ENCODE data around the gene ARFIP2. TPM values are rescaled to one million over a fixed set of nuclear protein-coding genes. Genes with fewer than 3 reads are reported as not detected.
A peak's percentile ranks its signal among the peaks of the same experiment; 100 is the strongest.
"Not testable (repeated sequence)": the region's sequence is repeated elsewhere in the genome, so short reads cannot be mapped to it uniquely, and the experiment has no call there.

The ARFIP2 gene, protein sequence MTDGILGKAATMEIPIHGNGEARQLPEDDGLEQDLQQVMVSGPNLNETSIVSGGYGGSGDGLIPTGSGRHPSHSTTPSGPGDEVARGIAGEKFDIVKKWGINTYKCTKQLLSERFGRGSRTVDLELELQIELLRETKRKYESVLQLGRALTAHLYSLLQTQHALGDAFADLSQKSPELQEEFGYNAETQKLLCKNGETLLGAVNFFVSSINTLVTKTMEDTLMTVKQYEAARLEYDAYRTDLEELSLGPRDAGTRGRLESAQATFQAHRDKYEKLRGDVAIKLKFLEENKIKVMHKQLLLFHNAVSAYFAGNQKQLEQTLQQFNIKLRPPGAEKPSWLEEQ
- total RNA-seq, result 10 to 100 TPM; 47.1 to 59.9 TPM

DNA sequence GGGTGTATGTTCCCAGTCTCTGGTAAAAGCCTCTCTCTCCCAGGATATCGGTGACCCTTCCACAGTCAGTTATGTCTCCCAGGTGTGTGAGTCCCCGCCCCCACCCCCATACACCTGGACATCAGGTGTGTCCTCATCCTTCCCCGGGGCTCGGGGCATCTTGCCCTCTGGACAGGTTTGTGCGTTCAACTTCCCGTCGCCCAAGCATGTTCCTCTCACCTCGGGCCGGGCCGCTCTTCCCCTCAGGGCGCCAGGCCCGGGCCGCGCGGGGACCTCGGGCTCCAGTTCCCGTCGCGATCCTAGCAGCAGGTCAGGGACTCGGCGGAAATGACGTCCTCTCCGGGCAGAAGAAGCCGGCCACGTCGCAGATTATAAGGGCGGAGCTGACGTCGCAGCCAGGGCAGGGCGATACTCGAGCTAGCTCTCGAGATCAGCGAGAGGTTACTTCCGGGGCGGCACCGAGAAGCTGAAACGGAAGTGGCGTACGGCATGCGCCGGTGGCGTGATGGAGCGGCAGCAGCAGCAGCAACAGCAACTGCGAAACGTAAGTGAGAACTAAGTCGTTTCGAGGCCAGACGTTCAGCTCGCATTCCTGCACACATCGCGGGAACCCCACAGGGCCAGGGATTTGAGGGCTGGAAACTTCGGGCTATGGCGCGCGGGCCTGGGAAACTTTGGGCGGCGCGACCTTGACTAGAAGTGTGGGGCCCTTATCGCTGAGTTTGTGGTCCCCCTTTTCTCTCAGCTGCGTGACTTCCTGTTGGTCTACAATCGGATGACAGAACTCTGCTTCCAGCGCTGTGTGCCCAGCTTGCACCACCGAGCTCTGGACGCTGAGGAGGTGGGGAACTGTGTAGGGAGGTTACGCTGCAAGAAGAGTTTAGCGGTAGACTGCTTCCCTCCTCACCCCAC, at the start of gene ARFIP2, which contains the start of gene TIMM10B:
Gene ARFIP2, minus strand, starts transcription at position 320 of the 912 bp plus-strand sequence. CDS start 910 bp downstream, outside the sequence.
Gene TIMM10B, plus strand, starts transcription at position 490 of the 912 bp plus-strand sequence. Its CDS starts 16 bp downstream, at position 506.
- no peaks in the 10 kb centered on the region for H3K9me3 Mint-ChIP-seq
- H3K36me3 Mint-ChIP-seq, result peaks cover 14 to 24% of the 10 kb centered on the region in 2 donors
- peak within 1 kb of the TSS; percentile 97 to 99 for H3K27ac Mint-ChIP-seq
- DNase-seq (ENCODE audit: low spot score in 2 of 2), result peak; percentile 94 to 98
- peak; percentile 99 for ATAC-seq

DNA sequence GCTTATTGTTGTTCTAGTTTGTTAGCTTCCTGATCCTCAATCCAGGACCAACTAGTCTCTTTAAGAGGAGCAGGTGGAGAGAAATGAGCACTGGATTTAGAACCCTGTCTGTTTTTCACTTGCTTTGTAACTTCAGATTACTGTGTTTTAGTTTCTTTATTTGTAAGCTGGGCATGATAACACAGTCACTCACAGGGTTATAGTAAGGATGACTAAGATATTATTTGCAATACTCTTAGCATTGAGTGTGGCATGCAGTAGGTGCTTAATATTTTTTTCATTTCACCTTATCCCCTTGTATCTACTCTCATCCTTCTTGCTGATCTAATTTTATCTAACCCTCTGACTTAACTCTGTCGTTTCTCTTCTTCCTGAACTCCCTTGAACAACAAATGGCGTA, 49.7 kb upstream of the ARFIP2 start:
- Mint-ChIP-seq H3K27ac (no peak overlapping the region), H3K36me3 (peaks cover 0 to 8% of the 10 kb centered on the region in 2 donors), H3K9me3 (no peaks in the 10 kb centered on the region)
- ATAC-seq, result peak; percentile 56 to 66
- no peak for DNase-seq (ENCODE audit: low spot score in 2 of 2)

DNA sequence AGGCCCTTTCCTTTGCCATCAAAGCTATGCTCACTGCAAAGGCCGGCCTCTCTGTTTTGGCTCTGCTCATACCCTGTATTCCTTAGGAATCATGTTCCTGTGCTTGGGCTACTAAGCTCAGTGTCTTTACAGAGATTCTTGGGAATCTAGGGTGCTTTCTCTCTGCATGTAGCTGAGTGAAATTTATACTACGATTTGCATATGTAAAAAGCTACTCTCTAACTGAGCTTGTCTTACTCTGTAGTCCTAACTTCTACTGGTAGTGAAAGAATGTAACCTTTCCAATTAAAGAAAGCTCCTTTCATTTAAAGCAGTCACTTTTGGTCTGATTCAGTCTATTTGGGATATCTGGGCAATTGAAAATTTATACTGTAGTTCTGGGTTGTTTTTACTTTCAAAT, 48.1 kb upstream of the ARFIP2 start:
- H3K27ac Mint-ChIP-seq, result no peak overlapping the region
- ATAC-seq (no peak), DNase-seq (ENCODE audit: low spot score in 2 of 2) (no peak)
- H3K9me3 Mint-ChIP-seq, result no peaks in the 10 kb centered on the region
- H3K36me3 Mint-ChIP-seq, result peaks cover 0 to 21% of the 10 kb centered on the region in 2 donors

DNA sequence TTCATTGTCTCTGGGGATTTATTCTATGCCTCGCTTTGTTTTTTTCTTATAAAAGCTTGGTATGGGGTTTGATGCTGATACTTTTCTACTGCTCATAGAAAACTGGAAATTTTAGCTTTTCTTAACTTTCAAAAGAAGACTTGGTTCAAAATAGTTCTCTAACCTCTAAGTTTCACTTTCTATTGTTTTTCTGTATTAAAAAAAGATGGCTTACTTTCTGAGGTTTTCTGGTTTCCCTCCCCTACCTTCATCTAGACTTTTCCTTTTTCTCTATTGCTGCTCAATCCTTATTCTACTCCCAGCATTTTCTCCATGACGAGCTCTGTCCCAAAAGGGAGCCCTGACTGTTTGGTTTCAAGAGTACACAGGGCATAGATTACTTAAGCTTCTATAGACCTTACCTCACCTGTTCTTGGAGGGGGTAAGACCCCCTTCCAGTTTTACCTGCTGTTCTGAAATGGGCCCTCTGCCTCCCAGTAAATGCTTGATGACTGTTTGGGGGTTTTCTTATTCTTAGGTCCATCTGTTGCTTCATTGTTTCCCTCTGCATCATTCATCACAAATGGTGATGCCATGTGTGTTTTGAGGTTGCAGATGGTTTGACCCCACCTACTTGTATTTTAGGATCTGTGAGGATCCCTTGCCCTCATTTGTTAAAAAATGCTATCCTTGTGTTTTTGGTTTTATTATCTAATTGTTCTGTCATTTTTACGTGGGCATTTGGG, 45.4 kb upstream of the ARFIP2 start:
- no peak for DNase-seq (ENCODE audit: low spot score in 2 of 2)
- H3K9me3 Mint-ChIP-seq, result no peaks in the 10 kb centered on the region
- ATAC-seq, result peak in 1 of 2 donors; percentile 49
- peaks cover 0 to 24% of the 10 kb centered on the region in 2 donors for H3K36me3 Mint-ChIP-seq
- peak overlapping the region; percentile 72 to 80 for H3K27ac Mint-ChIP-seq

DNA sequence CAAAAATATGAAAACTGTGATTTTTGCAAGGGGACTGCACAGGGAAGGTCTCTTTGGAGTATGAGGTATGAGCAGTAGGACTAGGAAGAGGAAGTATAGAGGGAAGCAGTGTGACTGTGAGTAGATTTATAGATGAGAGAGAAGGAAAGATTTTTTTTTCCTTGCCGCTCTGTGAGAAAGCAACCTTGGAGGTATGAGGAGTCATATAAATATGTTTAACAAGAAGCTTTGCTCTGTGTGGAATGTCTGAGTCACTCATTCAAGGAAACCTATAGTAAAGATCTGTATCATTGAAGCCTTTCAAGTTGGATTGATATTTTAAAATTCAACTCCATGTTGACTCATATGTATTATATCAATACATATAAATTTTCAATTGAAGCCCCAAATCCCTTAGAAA, 42.1 kb upstream of the ARFIP2 start:
- H3K9me3 Mint-ChIP-seq, result no peaks in the 10 kb centered on the region
- ATAC-seq, result peak; percentile 78 to 93
- no peak for DNase-seq (ENCODE audit: low spot score in 2 of 2)
- H3K27ac Mint-ChIP-seq, result peak overlapping the region in 1 of 2 donors; percentile 73
- H3K36me3 Mint-ChIP-seq, result peaks cover 5 to 24% of the 10 kb centered on the region in 2 donors

DNA sequence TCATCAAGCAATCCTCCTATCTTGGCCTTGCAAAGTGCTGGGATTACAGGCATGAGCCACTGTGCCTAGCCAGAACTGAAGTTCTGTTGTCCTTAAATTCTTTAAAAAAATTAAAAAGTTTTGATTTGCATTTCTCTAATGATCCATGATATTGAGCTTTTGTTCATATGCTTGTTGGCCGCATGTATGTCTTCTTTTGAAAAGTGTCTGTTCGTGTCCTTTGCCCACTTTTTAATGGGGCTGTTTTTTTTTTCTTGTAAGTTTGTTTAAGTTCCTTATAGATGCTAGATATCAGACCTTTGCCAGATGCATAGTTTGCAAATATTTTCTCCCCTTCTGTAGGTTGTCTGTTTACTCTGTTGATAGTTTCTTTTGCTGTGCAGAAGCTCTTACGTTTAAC, 40.8 kb upstream of the ARFIP2 start:
- DNase-seq (ENCODE audit: low spot score in 2 of 2); ATAC-seq; H3K27ac Mint-ChIP-seq; H3K9me3 Mint-ChIP-seq: not testable (repeated sequence)
- peaks cover 5 to 21% of the 10 kb centered on the region in 2 donors for H3K36me3 Mint-ChIP-seq

DNA sequence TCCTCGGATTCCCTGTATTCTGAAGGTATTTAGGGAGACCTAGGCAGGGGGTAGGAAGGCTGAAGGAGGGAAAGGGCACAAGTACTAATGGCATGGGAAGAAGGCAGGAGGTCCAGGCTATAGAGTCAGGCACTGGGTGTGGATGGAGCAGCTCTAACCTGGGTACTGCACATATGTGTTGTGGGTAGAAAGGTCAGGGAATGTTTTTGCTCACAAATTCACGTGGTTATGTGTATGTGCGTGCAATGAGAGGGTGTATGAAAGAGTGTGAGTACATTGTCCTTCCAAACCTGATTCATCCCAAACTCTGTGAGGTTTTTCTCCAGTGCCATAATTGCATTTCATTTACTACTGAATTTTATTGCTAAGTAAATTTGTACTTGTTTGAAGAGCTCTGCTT, 39.1 kb upstream of the ARFIP2 start:
- H3K27ac Mint-ChIP-seq, result no peak overlapping the region
- H3K36me3 Mint-ChIP-seq, result peaks cover 5 to 18% of the 10 kb centered on the region in 2 donors
- ATAC-seq (no peak), DNase-seq (ENCODE audit: low spot score in 2 of 2) (no peak)
- no peaks in the 10 kb centered on the region for H3K9me3 Mint-ChIP-seq

DNA sequence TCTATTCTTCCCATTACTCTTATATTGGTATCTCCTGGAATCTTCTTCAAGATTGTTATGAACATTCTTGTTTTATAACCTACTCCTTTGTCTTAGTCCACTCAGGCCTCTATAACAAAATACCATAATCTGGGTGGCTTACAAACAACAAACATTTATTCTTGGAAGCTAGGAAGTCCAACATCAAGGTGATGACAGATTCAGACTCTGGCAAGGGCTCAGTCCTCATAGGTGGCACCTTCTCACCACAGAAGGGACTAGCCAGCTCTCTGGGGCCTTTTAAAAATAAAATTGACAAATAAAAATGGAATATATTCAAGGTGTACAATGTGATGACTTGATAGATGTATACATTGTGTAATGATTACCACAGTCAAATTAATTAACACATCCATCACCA, 35.7 kb upstream of the ARFIP2 start:
- Mint-ChIP-seq H3K9me3 (no peaks in the 10 kb centered on the region), H3K27ac (no peak overlapping the region)
- ATAC-seq, result no peak

DNA sequence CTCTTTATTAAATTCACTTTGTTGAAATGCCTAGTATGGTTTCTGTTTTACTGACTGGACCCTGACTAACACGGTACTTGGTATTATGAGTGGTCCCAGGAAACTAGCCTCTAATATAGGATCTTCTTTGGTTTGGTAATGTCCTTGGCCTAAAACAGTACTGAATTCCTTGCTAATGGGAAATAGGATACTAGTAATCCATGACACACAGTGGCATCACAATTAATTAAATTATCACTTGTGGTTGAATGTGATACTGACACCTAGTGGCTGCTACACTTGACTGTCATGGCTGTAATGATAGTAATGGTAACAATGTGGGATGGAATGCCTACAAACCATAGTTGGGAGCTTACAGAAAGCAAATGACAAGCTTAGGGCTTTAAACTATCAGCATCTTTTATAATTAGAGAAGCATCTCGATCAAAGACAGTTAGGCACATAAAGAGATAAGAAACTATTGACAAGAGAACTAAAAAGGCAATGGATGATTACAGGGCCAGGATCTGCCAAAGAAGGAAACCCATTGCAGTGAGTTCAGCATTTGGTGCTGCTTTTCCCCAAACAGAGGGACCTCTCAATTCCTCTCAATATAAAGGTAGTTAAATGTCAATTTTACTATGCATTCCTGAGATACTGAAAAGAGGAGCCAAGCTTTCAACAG, 24.6 kb upstream of the ARFIP2 start:
- DNase-seq (ENCODE audit: low spot score in 2 of 2) (no peak), ATAC-seq (peak; percentile 35 to 48)
- Mint-ChIP-seq H3K9me3 (no peaks in the 10 kb centered on the region), H3K36me3 (no peaks in the 10 kb centered on the region), H3K27ac (no peak overlapping the region)

More for the DNA sequence above, 35.7 kb upstream of the ARFIP2 start:
- DNase-seq (ENCODE audit: low spot score in 2 of 2), result no peak
- H3K36me3 Mint-ChIP-seq, result peaks cover 11 to 17% of the 10 kb centered on the region in 2 donors

DNA sequence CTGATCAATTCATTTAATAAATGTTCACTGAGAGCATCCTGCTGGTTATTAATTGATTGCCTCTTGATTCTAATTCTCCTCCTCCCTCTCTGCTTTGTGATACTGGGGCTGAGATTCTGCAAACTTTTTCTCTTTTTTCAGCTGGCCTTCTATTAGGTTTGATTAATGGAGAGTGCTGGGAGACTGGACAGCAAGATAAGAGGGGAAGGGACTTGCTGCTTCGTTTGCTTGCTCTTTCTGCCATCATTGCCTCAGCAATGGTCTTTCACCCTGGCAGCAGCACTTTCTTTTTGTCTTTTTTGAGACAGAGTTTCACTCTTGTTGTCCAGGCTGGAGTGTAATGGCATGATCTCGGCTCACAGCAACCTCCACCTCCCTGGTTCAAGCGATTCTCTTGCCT, 23.0 kb upstream of the ARFIP2 start:
- H3K36me3 Mint-ChIP-seq, result no peaks in the 10 kb centered on the region
- no peak for ATAC-seq
- no peak overlapping the region for H3K27ac Mint-ChIP-seq
- DNase-seq (ENCODE audit: low spot score in 2 of 2), result no peak
- no peaks in the 10 kb centered on the region for H3K9me3 Mint-ChIP-seq

DNA sequence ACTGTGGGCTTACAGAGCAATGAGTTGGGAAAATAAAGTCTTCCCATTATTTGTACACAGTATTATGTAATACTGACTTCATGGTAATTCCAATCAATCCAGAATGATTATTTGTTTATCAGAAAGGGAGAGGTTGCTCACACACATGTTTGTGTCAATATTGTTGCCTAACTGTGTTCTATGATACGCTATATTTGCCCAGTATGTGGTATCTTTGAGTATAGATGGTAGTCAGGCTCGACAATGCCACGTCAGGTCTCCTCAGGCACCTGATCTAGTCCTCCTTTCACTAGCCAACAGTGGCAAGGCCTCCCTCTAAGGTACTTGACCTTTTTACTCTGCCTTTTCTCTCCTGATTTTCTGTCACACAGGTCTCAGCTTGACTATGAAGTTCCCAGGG, 21.3 kb upstream of the ARFIP2 start:
- Mint-ChIP-seq H3K27ac (peak overlapping the region in 1 of 2 donors; percentile 51), H3K9me3 (no peaks in the 10 kb centered on the region), H3K36me3 (no peaks in the 10 kb centered on the region)
- ATAC-seq, result no peak
- DNase-seq (ENCODE audit: low spot score in 2 of 2), result no peak

DNA sequence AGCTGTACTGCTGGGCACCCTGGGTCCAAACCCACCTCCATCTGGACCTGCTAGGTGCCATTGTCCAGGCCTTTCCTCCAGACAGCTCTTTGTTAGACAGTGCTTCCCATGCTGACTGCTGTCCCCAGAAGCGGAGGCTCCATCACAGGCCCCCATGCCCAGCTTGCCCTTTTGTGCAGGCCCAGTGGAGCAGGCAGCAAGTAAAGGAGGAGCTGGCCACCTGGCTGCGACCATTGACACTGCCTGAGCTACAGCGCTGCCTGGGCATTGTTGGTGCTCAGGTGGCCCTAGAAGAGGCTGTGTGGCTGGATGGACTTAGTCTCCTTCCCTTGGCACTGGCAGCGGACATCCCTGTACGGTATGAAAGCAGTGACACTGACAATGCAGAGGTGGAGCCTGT, 17.4 kb upstream of the ARFIP2 start:
- ATAC-seq, result peak in 1 of 2 donors; percentile 28
- no peak for DNase-seq (ENCODE audit: low spot score in 2 of 2)
- Mint-ChIP-seq H3K9me3 (no peaks in the 10 kb centered on the region), H3K36me3 (no peaks in the 10 kb centered on the region), H3K27ac (no peak overlapping the region)

DNA sequence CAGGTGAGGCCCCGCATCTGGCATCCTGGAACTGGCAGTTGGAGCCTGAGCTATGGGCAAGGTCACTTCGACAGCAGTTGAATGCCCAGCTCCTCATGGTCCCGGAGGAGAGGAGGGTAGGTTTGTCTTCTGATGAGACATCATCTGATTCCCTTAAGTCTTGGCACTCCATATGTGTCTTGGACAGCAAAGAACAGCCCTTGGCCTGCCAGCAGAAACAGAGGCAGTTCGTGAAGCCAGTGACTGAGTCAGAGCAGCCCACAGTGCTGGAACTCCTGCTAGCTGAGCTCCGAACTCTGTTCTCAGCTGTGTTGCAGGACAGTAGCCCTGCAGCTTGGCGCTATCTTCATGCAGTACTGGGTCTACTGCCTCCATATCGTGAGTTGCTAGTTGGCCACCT, 17.0 kb upstream of the ARFIP2 start:
- DNase-seq (ENCODE audit: low spot score in 2 of 2) (no peak), ATAC-seq (no peak)
- no peaks in the 10 kb centered on the region for H3K36me3 Mint-ChIP-seq
- no peaks in the 10 kb centered on the region for H3K9me3 Mint-ChIP-seq
- H3K27ac Mint-ChIP-seq, result no peak overlapping the region

DNA sequence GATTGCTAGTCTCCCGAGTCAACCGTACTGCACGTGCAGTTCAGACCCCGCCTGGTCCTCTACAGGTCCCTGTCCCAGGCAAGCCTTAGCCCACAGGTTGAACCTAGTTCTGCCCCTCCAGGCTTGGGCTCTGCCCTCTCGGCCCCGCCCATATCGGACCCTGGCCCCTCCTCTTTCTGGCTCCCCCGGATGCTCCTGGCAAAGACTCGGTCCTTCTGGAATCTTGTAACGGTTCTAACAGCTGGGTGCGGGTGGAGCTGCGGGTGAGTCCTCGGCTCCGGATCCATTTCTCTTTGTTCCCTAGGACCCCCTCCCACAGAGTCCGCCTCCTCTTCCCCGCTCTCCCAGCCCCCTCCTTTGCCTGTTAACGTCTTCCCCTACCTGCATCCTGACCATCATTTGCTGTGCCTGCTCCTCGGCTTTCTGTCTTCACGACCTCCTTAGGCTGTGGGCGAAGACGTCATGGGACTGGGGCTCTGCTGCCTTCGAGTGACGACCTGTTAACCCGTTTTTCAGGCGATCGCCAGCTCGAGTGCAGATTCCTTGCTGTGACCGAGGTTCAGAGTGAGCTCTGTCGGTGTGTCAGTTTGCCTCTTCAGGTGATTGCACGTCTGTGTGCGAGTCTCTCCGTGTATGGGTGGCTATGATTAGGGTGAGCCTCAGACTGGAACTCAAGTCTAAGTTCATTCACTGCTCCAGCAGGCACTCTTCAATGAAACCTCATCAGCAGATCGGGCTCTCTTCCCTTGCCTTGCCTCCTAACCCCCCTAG, 16.1 kb upstream of the ARFIP2 start, which contains the start of gene DNHD1:
Gene DNHD1, plus strand, starts transcription at position 212 of the 771 bp plus-strand sequence. CDS start 936 bp downstream, outside the sequence.
- Mint-ChIP-seq H3K9me3 (no peaks in the 10 kb centered on the region), H3K27ac (peak within 1 kb of the TSS in 1 of 2 donors; percentile 23), H3K36me3 (no peaks in the 10 kb centered on the region)
- DNase-seq (ENCODE audit: low spot score in 2 of 2) (no peak), ATAC-seq (no peak)

DNA sequence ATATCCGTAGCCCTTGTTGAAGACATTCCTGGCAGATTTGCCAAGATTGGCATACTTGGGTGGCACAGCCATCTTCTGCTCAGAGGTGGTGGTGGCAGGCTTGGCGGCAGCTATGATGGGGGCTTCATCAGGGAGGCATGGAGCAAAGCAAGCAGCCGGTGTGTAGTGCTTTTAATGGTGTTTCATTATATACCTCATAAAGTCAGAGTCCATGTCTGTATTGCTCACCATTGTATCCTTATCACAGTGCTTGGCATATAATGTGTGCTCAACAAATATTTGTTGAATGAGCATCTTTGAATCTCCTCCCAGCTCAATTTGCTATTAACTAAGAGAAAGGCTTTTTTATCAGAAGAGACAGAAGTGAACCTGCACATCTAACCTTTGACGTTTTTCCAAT, 8.2 kb upstream of the ARFIP2 start:
- ATAC-seq (no peak), DNase-seq (ENCODE audit: low spot score in 2 of 2) (no peak)
- H3K27ac Mint-ChIP-seq, result no peak overlapping the region
- H3K9me3 Mint-ChIP-seq, result no peaks in the 10 kb centered on the region
- H3K36me3 Mint-ChIP-seq, result no peaks in the 10 kb centered on the region

All from activated naive CD4-positive, alpha-beta T cell treated with anti-CD3 and anti-CD28 coated beads, Interleukin-2, amount 50 U/mL, for 72 hours (primary cell).